Natural killer cell treated with Interleukin-12 subunit alpha and Interleukin-12 subunit beta and Interleukin-15 and Interleukin-18, amount 100 ng/mL, for 72 hours (primary cell): Measurements from ENCODE around the gene PRSS50. TPM values are rescaled to one million over a fixed set of nuclear protein-coding genes. Genes with fewer than 3 reads are reported as not detected.
A peak's percentile ranks its signal among the peaks of the same experiment; 100 is the strongest.

Experiments used
- ATAC-seq, 2 donors: fragments of 150-1000 bp; cut with Tn5 transposase in 1 of 2; sonication (Bioruptor Pico), chemical (Tn5 transposase) in 1 of 2; 2 replicates each; pipeline ENCODE4 v1.10.0; 2021
- DNase-seq: peaks from one replicate; pipeline ENCODE4 v3.0.0; 2022; ENCODE audit warnings: low spot score
- H3K27ac Mint-ChIP-seq, 2 donors: 1 replicate in 1 of 2; 2 replicates in 1 of 2; pipeline ENCODE4 v1.8.0; 2022; ENCODE audit warnings: mixed read lengths in 2 of 2, mild to moderate bottlenecking in 1 of 2, moderate library complexity in 1 of 2
- H3K27me3 Mint-ChIP-seq, 2 donors: 1 replicate in 1 of 2; 2 replicates in 1 of 2; pipeline ENCODE4 v1.8.0; 2022; ENCODE audit warnings: mixed read lengths in 2 of 2
- H3K36me3 Mint-ChIP-seq: one replicate; pipeline ENCODE4 v1.8.0; 2022; ENCODE audit warnings: mixed read lengths
- H3K4me1 Mint-ChIP-seq, 2 donors: 1 replicate in 1 of 2; 2 replicates in 1 of 2; pipeline ENCODE4 v1.8.0; 2022; ENCODE audit warnings: low read depth in 2 of 2, mixed read lengths in 2 of 2, mild to moderate bottlenecking in 1 of 2
- H3K4me3 Mint-ChIP-seq: one replicate; pipeline ENCODE4 v1.8.0; 2022; ENCODE audit warnings: mixed read lengths
- H3K9me3 Mint-ChIP-seq: 2 replicates; pipeline ENCODE4 v1.8.0; 2022; ENCODE audit warnings: mixed read lengths
- total RNA-seq, 2 donors: library from RNA; stranded (reverse); gene quantifications; one replicate each; pipeline ENCODE4 v1.2.3, GENCODE V29; 2022

The PRSS50 gene
- total RNA-seq, 2 donors from 2014 or later = not detected

- Mint-ChIP-seq H3K27me3 (peaks cover 9 to 10% of the 10 kb centered on the region in 2 donors), H3K9me3 (no peaks in the 10 kb centered on the region), H3K4me1 (peaks cover 10 to 12% of the 10 kb centered on the region in 2 donors), H3K27ac (no peak overlapping the region), H3K4me3 (no peak overlapping the region), H3K36me3 (no peaks in the 10 kb centered on the region)
- no peak for ATAC-seq
- DNase-seq = no peak
These were observed 17.8 kb downstream of the PRSS50 start for GRCh38 chr3:46699676-46700523.

- Mint-ChIP-seq H3K36me3 (no peaks in the 10 kb centered on the region), H3K4me1 (peaks cover 15 to 17% of the 10 kb centered on the region in 2 donors), H3K4me3 (no peak overlapping the region)
These were observed 21.4 kb downstream of the PRSS50 start for GRCh38 chr3:46695962-46696894.

DNA sequence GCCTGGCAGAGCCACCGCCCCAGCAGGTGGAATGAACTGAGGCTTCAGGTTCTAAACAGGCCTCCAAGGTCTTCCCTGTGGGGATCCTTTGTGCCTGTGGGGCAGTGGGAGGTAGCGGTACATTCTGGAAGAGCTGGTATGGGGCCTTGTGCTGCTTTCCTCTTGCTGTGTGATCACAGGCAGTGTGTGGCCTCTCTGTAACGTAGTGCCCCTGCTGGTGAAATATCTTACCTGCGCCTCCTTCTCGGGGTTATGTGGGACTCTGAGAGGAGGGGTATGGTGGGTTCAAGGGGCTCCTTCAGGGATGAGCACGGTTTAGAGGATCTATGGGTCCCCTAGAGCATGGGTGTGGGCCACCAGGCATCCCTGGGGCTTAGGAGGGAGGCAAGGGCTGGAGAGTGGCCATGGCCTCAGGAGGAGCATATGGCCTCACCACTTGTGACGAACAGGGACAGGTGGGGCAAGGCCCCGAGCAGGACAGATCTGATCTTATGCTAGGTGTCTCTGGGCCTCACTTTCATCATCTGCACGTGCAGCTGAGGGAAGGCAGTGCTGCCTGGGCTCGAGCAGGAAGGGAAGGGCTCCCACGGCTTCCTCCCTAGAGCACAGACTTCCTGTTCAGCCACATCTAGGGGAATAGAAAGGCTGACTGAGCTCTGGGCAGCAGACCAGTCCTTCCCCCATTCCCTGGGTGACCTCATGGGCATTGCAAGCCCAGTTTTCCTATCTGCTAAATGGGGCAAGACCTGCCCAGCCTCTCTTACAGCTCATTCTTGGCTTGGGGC, 22.3 kb downstream of the PRSS50 start:
- Mint-ChIP-seq H3K4me1 (peaks cover 15 to 17% of the 10 kb centered on the region in 2 donors), H3K4me3 (no peak overlapping the region), H3K36me3 (no peaks in the 10 kb centered on the region)

More at GRCh38 chr3:46695962-46696894, 21.4 kb downstream of the PRSS50 start:
- DNase-seq (no peak), ATAC-seq (no peak)
- H3K27me3 Mint-ChIP-seq = peaks cover 0 to 11% of the 10 kb centered on the region in 2 donors
- H3K27ac Mint-ChIP-seq = no peak overlapping the region
- no peaks in the 10 kb centered on the region for H3K9me3 Mint-ChIP-seq

DNA sequence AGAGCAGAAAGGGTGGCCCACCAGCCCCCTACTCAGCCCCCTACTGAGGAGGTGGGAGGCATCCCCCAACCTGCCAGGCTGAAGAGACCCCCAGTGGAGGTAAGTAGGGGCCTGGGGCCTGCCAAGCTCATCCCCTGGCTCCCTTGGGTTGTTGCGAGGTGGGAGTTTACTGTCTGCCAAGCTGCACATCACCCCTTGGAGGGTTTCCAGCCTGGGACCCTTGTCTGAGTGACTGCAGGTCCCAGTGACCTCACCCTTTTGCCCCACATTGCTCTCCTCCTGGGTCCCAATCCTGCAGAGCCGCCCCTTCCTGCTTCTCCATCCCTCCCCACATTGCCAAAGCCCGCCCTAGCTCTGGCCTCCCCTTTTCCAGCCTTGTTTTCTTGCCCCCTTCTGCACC, 23.1 kb downstream of the PRSS50 start:
- no peaks in the 10 kb centered on the region for H3K9me3 Mint-ChIP-seq
- DNase-seq (no peak), ATAC-seq (no peak)
- peaks cover 0 to 11% of the 10 kb centered on the region in 2 donors for H3K27me3 Mint-ChIP-seq
- no peak overlapping the region for H3K4me3 Mint-ChIP-seq
- H3K36me3 Mint-ChIP-seq = no peaks in the 10 kb centered on the region
- no peak overlapping the region for H3K27ac Mint-ChIP-seq
- H3K4me1 Mint-ChIP-seq = peaks cover 15 to 17% of the 10 kb centered on the region in 2 donors

More for the DNA sequence above, 22.3 kb downstream of the PRSS50 start:
- H3K27ac Mint-ChIP-seq = no peak overlapping the region
- no peaks in the 10 kb centered on the region for H3K9me3 Mint-ChIP-seq
- peak in 1 of 2 donors; percentile 9 for ATAC-seq
- DNase-seq = no peak
- peaks cover 0 to 11% of the 10 kb centered on the region in 2 donors for H3K27me3 Mint-ChIP-seq

GRCh38 chr3:46693892-46694226, 23.8 kb downstream of the PRSS50 start:
- H3K9me3 Mint-ChIP-seq = no peaks in the 10 kb centered on the region
- peaks cover 15 to 17% of the 10 kb centered on the region in 2 donors for H3K4me1 Mint-ChIP-seq
- H3K27me3 Mint-ChIP-seq = peaks cover 0 to 11% of the 10 kb centered on the region in 2 donors
- no peak overlapping the region for H3K4me3 Mint-ChIP-seq
- ATAC-seq (peak; percentile 33 to 48), DNase-seq (no peak)
- H3K27ac Mint-ChIP-seq = no peak overlapping the region
- no peaks in the 10 kb centered on the region for H3K36me3 Mint-ChIP-seq

DNA sequence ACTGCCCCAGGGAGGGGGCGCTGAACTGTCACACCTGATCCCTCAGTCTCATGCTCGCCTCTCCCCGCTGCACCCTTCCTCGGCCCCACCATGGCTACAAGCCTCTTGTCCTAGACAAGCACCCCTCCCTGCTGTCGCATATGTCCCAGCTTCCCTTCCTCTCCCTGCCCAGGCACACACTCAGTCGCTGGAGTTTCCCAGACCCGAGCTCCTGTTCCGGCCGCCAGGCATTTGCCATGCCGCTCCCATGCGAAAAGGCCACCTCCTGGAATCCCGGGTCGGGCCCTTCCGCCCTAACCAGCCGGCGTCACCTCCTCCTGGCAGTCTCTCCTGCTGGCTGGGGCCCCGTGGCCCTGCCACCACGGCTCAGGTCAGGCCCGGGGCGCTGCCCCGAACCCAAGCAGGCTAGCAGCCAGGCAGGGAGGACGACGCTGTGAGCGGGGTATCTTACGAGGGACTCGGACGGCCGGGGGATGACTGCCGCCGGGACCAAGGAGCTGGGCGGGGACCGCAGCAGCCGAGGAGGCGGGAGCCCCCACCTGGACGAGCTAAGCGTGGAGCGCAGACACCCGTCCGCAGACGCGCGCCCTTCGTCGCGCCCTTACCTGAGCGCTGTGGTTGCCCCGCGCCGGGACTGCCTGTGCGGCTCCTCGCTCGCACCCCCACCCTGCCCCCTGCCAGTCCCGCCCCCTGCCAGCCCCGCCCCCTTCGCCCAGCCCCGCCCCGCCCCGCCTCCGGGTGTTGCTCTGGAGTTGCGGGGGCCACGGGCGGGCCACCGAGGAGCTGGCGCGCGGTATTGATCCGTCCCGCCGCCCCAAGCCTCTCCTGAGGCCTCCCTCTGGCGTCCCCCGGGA, 24.4 kb downstream of the PRSS50 start, which contains the start of gene ALS2CL:
Gene ALS2CL (minus strand): TSS at position 642 of the 854 bp plus-strand sequence. CDS start 4,239 bp downstream, outside the sequence.
- H3K27me3 Mint-ChIP-seq = peaks cover 0 to 11% of the 10 kb centered on the region in 2 donors
- ATAC-seq = peak; percentile 75 to 81
- DNase-seq = no peak
- peak within 1 kb of the TSS; percentile 71 for H3K4me3 Mint-ChIP-seq
- no peaks in the 10 kb centered on the region for H3K9me3 Mint-ChIP-seq
- no peak within 1 kb of the TSS for H3K27ac Mint-ChIP-seq
- peaks cover 15 to 17% of the 10 kb centered on the region in 2 donors for H3K4me1 Mint-ChIP-seq
- H3K36me3 Mint-ChIP-seq = no peaks in the 10 kb centered on the region

DNA sequence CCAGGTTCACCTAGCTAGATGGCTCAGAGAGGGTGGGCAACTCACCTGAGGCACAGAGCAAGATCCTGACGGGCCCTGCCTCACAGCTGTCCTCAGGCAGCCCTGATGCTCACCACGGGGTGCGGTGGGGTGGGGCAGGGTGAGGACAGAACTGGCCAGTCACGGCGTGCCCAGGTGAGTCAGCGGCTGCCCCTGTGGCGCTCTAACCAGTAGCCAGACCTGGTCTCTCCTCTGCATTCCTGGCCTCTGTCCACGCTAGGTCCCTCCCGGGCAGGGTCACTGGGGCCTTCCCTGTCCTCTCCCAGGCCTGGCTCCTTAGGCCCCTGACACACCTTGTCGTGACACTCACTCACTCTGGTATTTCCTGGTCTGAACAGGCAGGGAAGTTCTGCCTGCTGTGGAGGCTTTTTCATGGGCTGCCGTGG, 25.1 kb downstream of the PRSS50 start:
- no peaks in the 10 kb centered on the region for H3K36me3 Mint-ChIP-seq
- H3K27ac Mint-ChIP-seq = no peak overlapping the region
- no peaks in the 10 kb centered on the region for H3K9me3 Mint-ChIP-seq
- DNase-seq (no peak), ATAC-seq (no peak)
- peaks cover 0 to 11% of the 10 kb centered on the region in 2 donors for H3K27me3 Mint-ChIP-seq
- peaks cover 15 to 17% of the 10 kb centered on the region in 2 donors for H3K4me1 Mint-ChIP-seq
- peak overlapping the region; percentile 71 for H3K4me3 Mint-ChIP-seq

DNA sequence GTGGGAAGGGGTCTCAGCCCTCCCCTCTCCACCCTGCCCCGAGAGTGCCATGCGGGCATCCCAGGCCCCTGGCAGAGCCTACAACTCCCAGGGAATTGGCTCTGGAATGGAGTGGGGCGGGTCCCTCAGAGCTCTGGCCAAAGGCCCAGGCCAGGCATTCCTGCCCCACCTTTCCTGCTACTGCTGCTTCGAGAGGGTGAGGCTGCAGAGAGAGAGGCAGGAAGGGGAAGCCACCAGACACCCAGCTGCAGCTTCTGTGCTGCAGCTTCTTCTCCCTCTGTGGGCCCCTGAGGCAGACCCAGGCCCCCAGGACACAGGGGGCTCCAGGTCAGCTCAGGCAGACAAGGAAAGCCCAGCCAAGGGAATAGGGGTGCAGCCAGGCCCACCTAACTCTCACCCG, 26.9 kb downstream of the PRSS50 start:
- peaks cover 0 to 11% of the 10 kb centered on the region in 2 donors for H3K27me3 Mint-ChIP-seq
- H3K36me3 Mint-ChIP-seq = no peaks in the 10 kb centered on the region
- no peak overlapping the region for H3K4me3 Mint-ChIP-seq
- H3K4me1 Mint-ChIP-seq = peaks cover 13 to 14% of the 10 kb centered on the region in 2 donors
- no peak overlapping the region for H3K27ac Mint-ChIP-seq
- ATAC-seq (no peak), DNase-seq (no peak)
- H3K9me3 Mint-ChIP-seq = no peaks in the 10 kb centered on the region

DNA sequence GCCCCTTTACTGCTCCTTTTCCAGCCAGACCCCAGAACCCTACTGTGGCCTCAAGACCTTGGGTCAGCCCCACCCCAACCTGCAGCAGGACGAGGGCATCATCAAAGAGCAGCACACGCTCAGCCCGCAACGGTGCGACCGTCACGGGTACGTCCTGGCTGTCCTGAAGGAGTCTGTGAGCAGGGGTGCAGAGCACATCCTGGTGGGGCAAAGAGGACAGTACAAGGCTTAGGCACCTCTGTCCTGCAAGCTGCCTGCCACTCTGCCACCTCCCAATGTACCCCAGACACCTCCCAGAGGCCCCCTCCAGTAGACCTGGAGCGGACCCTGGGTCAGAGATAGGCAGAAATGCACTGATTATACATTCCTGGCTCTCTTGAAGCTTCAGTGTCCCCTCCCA, 32.2 kb downstream of the PRSS50 start:
- Mint-ChIP-seq H3K4me1 (no peaks in the 10 kb centered on the region), H3K4me3 (no peak overlapping the region), H3K36me3 (no peaks in the 10 kb centered on the region), H3K27me3 (no peaks in the 10 kb centered on the region), H3K27ac (no peak overlapping the region), H3K9me3 (no peaks in the 10 kb centered on the region)
- ATAC-seq (no peak), DNase-seq (no peak)

GRCh38 chr3:46684891-46685290, 32.8 kb downstream of the PRSS50 start:
- Mint-ChIP-seq H3K27me3 (no peaks in the 10 kb centered on the region), H3K4me1 (no peaks in the 10 kb centered on the region), H3K4me3 (no peak overlapping the region), H3K27ac (no peak overlapping the region), H3K9me3 (no peaks in the 10 kb centered on the region), H3K36me3 (no peaks in the 10 kb centered on the region)
- ATAC-seq (no peak), DNase-seq (no peak)

GRCh38 chr3:46682974-46683373, 34.7 kb downstream of the PRSS50 start:
- Mint-ChIP-seq H3K9me3 (no peaks in the 10 kb centered on the region), H3K36me3 (no peaks in the 10 kb centered on the region), H3K4me1 (no peaks in the 10 kb centered on the region), H3K27ac (no peak overlapping the region), H3K4me3 (no peak overlapping the region), H3K27me3 (no peaks in the 10 kb centered on the region)
- ATAC-seq (no peak), DNase-seq (no peak)

GRCh38 chr3:46681856-46682540, 35.7 kb downstream of the PRSS50 start:
- no peak for DNase-seq
- Mint-ChIP-seq H3K36me3 (no peaks in the 10 kb centered on the region), H3K4me3 (no peak overlapping the region), H3K27me3 (no peaks in the 10 kb centered on the region), H3K4me1 (no peaks in the 10 kb centered on the region), H3K9me3 (no peaks in the 10 kb centered on the region), H3K27ac (peak overlapping the region in 1 of 2 donors; percentile 19)
- no peak for ATAC-seq
